Measurements from ENCODE around the gene FSTL5. TPM values are rescaled to one million over a fixed set of nuclear protein-coding genes. Genes with fewer than 3 reads are reported as not detected.

The FSTL5 gene
- total and polyA plus RNA-seq, 2 of the 8 experiments (the other 6 are each of a cell fraction or from before 2014, with no cell fraction given) = 0.09 to 0.32 TPM

DNA sequence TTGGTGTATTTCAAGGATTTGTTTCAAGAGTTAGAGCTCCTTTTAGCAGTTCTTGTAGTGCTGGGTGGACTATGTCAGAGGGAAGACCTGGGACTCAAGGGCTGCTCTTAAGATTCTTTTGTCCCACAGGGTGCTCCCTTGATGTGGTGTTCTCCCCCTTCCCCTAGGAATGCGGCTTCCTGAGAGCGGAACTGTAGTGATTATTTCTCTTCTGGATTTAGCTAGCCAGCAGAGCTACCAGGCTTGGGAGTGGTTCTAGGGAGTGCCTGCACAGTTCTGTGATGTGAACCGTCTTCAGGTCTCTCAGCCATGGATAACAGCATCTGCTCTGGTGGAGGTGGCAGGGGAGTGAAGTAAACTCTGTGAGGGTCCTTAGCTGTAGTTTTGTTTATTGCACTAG lies 336.8 kb downstream of the FSTL5 start:
- FAIRE-seq (no peak), DNase-seq (ENCODE audit: low read depth in 1 of 2, low spot score in 2 of 2) (no peak)
- H3K4me3 ChIP-seq (ENCODE audit: extremely low read depth in 1 of 4, insufficient read depth in 2 of 4, low read depth in 3 of 4, low read length in 4 of 4) = no peak overlapping the region
- H3K9me3 ChIP-seq (ENCODE audit: insufficient read depth in 2 of 2, low read depth in 1 of 2, low read length in 1 of 2) = peaks cover 0 to 3% of the 10 kb centered on the region in 2 experiments; a peak in 1 of 4 replicates
- H3K27me3 ChIP-seq (replicated peaks in 1 of 4; ENCODE audit: control insufficient read depth in 3 of 4, extremely low read depth in 1 of 4, insufficient read depth in 3 of 4, low read length in 3 of 4) = no peaks in the 10 kb centered on the region
- no peak for TF ChIP-seq KDM5A (IDR thresholded peaks at IDR 0.05; ENCODE audit: low read length)
- TF ChIP-seq CTBP2 (IDR thresholded peaks at IDR 0.05; ENCODE audit: borderline replicate concordance, insufficient read depth, insufficient read length, low read length) = no peak
- no peak for TF ChIP-seq YY1 (IDR thresholded peaks at IDR 0.05; ENCODE audit: low read depth, low read length)
- TF ChIP-seq RAD21 (IDR thresholded peaks at IDR 0.05 in 1 of 2, conservative IDR thresholded peaks at IDR 0.05 in 1 of 2; ENCODE audit: low read depth in 2 of 2, low read length in 2 of 2) = no peak
- 0 out of 2 replicates have a peak, but pooled peaks have one; percentile 26 for TF ChIP-seq TEAD4 (IDR thresholded peaks at IDR 0.05; ENCODE audit: low read depth, low read length)
- H3K23me2 ChIP-seq (ENCODE audit: low read depth, low read length) = no peaks in the 10 kb centered on the region
- H3K36me3 ChIP-seq (ENCODE audit: control insufficient read depth in 2 of 4, insufficient read depth in 4 of 4, low read length in 3 of 4) = no peaks in the 10 kb centered on the region
- no peaks in the 10 kb centered on the region for H3K4me1 ChIP-seq (replicated peaks in 1 of 4; ENCODE audit: control insufficient read depth in 3 of 4, insufficient read depth in 4 of 4, low read length in 3 of 4)
- H3K18ac ChIP-seq (ENCODE audit: extremely low read depth, low read length) = no peak overlapping the region
- H2AK5ac ChIP-seq (ENCODE audit: low read depth, low read length) = no peak overlapping the region
- H3K14ac ChIP-seq (ENCODE audit: insufficient read length) = no peak overlapping the region
- no peak overlapping the region for H4K8ac ChIP-seq (ENCODE audit: extremely low read depth, insufficient read depth, low read length)
- no peak overlapping the region for H3K27ac ChIP-seq (ENCODE audit: low read depth, low read length)
- H4K20me1 ChIP-seq (replicated peaks in 1 of 2; ENCODE audit: control insufficient read depth in 1 of 2, insufficient read depth in 2 of 2, low read length in 2 of 2) = no peaks in the 10 kb centered on the region
- no peak overlapping the region for H3K56ac ChIP-seq (replicated peaks; ENCODE audit: insufficient read length, low read depth, low read length)
- H3K4ac ChIP-seq (replicated peaks; ENCODE audit: insufficient read length, low read depth, low read length) = no peak overlapping the region
- no peak overlapping the region for H4K91ac ChIP-seq (replicated peaks; ENCODE audit: insufficient read length, low read length)
- no peak overlapping the region for H2BK5ac ChIP-seq (ENCODE audit: low read depth, low read length)
- CTCF ChIA-PET (ENCODE audit: partially characterized antibody) = no interaction called here
- no peak overlapping the region for H4K5ac ChIP-seq (ENCODE audit: insufficient read length, low read depth, low read length)
- no peak overlapping the region for H2BK15ac ChIP-seq (ENCODE audit: low read length)
- H3K79me2 ChIP-seq (ENCODE audit: control insufficient read depth in 1 of 2, insufficient read depth in 2 of 2, low read length in 2 of 2) = no peaks in the 10 kb centered on the region
- no peak overlapping the region for H2BK12ac ChIP-seq (ENCODE audit: low read depth, low read length)
- 90% methylated on average over 3 of the region's 3 CpGs; no CpG with 5 or more reads in 1 of the 2 experiments for WGBS, 2 experiments (ENCODE audit: extremely low coverage in 1 of 2, insufficient coverage in 1 of 2, insufficient read length in 1 of 2, insufficient replicate concordance in 2 of 2, low coverage in 1 of 2, low lambda C conversion rate in 2 of 2, missing lambda C conversion rate in 1 of 2)
- H3K79me1 ChIP-seq (ENCODE audit: low read depth, low read length) = no peaks in the 10 kb centered on the region
- no peak overlapping the region for H3K4me2 ChIP-seq (ENCODE audit: insufficient read depth in 1 of 2, low read depth in 2 of 2, low read length in 2 of 2)
- POLR2A ChIA-PET (ENCODE audit: partially characterized antibody) = interaction anchor here (0.6 kb wide), 1 partner anchor 677 kb away, joined by 3 read pairs; no protein-coding TSS in a partner anchor
- no peak overlapping the region for H2AFZ ChIP-seq (ENCODE audit: low read length)
- no peak overlapping the region for H3K23ac ChIP-seq (ENCODE audit: insufficient read length)
- H2BK120ac ChIP-seq (replicated peaks; ENCODE audit: low read depth, low read length) = no peak overlapping the region
- H3K9ac ChIP-seq (replicated peaks in 1 of 4; ENCODE audit: extremely low read depth in 1 of 4, low read depth in 3 of 4, low read length in 3 of 4) = no peak overlapping the region
- H2BK20ac ChIP-seq (ENCODE audit: low read length) = no peak overlapping the region

Data from H1 (cell line).